ENCODE results near the gene LGALS13.

LGALS13 gene

DNA sequence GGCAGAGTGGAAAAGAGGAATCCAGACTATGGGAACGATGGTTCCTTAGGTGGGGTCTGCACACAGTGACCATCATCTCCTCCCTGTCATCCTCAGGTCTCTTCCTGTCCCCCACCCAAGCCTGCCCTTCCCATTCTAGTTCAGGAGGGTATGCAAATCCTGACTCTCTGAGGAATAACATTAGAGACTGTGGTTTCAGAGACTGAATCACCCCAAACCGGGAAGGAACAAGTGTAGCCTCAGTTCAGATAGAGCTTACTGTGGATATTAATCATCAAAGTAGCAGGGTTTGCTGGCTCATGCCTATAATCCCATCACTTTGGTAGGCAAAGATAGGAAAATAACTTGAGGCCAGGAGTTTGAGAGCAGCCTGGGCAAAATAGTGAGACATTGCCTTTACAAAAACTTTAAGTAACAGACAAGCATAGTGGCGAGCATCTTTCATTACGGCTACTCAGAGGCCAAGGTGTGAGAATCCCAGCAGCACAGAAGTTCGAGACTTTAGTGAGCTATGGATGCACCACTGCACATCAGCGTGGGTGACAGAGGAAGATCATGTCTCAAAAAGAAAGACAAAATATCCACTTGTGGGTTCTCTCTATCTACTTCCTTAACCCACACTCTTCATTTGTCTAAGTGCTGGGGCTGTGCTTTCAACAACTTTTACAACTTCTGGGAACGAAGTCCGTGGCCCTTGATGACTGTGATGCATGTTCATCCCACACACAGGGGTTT, 19.3 kb upstream of the LGALS13 start:
- Histone ChIP-seq H3K4me1 (ENCODE audit: control insufficient read depth in 2 of 2, insufficient read depth in 2 of 2, low read length in 2 of 2) (peaks cover 0 to 2% of the 10 kb centered on the region in 2 donors), H3K27me3 (ENCODE audit: control insufficient read depth in 2 of 2, insufficient read depth in 2 of 2, low read length in 2 of 2) (no peaks in the 10 kb centered on the region), H3K27ac (ENCODE audit: low read depth in 2 of 2, low read length in 2 of 2) (no peak overlapping the region), H3K4me3 (ENCODE audit: low read length in 2 of 2) (no peak overlapping the region), H3K36me3 (ENCODE audit: control insufficient read depth in 2 of 2, insufficient read depth in 2 of 2, low read length in 2 of 2) (no peaks in the 10 kb centered on the region), H3K9ac (ENCODE audit: low read depth in 1 of 2, low read length in 2 of 2) (no peak overlapping the region), H3K9me3 (ENCODE audit: control insufficient read depth in 2 of 2, low read length in 2 of 2) (peaks cover 0 to 4% of the 10 kb centered on the region in 2 donors)

DNA sequence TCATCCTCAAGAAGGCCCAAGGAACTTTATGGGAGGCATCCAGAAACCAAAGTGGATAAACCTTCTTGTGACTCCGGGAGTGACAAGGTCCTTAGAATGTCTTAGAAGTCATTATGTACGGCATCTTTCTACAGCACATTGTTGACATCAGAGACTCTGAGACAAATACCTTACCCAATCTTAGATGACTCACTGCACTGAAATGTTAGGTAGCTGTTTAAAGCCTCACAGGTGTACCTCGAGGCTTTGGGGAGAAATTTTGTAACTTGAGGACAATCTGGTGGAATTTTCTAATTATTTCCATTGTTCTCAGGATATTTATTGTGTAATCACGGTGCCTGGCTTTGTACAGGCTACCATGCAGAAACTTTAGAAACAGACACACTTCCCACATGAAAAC, 14.8 kb upstream of the LGALS13 start:
- H3K4me1 ChIP-seq (ENCODE audit: control insufficient read depth in 2 of 2, insufficient read depth in 2 of 2, low read length in 2 of 2): peaks cover 0 to 2% of the 10 kb centered on the region in 2 donors
- no peak overlapping the region for H3K4me3 ChIP-seq (ENCODE audit: low read length in 2 of 2)
- no peaks in the 10 kb centered on the region for H3K27me3 ChIP-seq (ENCODE audit: control insufficient read depth in 2 of 2, insufficient read depth in 2 of 2, low read length in 2 of 2)
- no peaks in the 10 kb centered on the region for H3K9me3 ChIP-seq (ENCODE audit: control insufficient read depth in 2 of 2, low read length in 2 of 2)
- H3K36me3 ChIP-seq (ENCODE audit: control insufficient read depth in 2 of 2, insufficient read depth in 2 of 2, low read length in 2 of 2): no peaks in the 10 kb centered on the region
- H3K9ac ChIP-seq (ENCODE audit: low read depth in 1 of 2, low read length in 2 of 2): no peak overlapping the region
- no peak overlapping the region for H3K27ac ChIP-seq (ENCODE audit: low read depth in 2 of 2, low read length in 2 of 2)

DNA sequence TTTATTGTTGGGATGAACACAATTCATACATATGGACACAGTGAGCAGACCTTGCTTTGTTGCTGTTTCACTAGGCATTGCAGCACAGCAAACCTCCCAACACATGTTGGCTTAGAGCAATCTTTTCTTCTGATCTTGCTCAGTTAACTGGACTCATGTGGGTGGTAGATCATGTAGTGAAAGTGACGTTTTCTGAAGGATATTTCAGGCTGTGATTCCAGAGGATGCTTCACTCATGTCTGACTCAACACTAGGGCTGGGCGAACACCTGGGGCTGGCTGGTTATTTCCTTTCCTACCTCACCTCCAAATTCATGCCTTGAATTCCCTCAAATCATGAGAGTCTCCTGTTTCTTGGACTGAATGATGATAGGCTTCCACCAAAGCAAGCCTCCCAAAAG, 14.3 kb upstream of the LGALS13 start:
- no peaks in the 10 kb centered on the region for H3K36me3 ChIP-seq (ENCODE audit: control insufficient read depth in 2 of 2, insufficient read depth in 2 of 2, low read length in 2 of 2)
- H3K4me3 ChIP-seq (ENCODE audit: low read length in 2 of 2): no peak overlapping the region
- peaks cover 0 to 2% of the 10 kb centered on the region in 2 donors for H3K4me1 ChIP-seq (ENCODE audit: control insufficient read depth in 2 of 2, insufficient read depth in 2 of 2, low read length in 2 of 2)
- H3K27me3 ChIP-seq (ENCODE audit: control insufficient read depth in 2 of 2, insufficient read depth in 2 of 2, low read length in 2 of 2): no peaks in the 10 kb centered on the region
- H3K9ac ChIP-seq (ENCODE audit: low read depth in 1 of 2, low read length in 2 of 2): no peak overlapping the region
- no peaks in the 10 kb centered on the region for H3K9me3 ChIP-seq (ENCODE audit: control insufficient read depth in 2 of 2, low read length in 2 of 2)
- no peak overlapping the region for H3K27ac ChIP-seq (ENCODE audit: low read depth in 2 of 2, low read length in 2 of 2)

DNA sequence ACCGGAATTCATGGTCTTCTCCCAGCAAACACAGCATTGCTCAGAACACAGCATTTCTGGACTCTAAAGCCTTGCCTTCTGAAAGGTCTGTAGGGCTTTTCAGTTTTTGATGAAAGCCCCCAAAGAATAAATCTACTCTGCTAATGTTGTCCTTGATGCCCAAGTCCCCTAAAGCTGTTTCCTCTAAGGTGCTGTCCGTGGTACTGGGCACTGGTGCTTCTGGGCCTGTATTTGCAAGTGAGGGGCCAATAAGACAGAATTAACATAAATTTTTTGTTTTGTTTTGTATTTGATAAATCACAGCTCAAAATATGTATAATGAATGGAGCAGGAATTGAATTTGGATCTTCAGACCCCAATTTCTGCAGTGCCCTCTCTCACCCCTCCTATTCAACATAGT, 12.1 kb upstream of the LGALS13 start:
- Histone ChIP-seq H3K4me1 (ENCODE audit: control insufficient read depth in 2 of 2, insufficient read depth in 2 of 2, low read length in 2 of 2) (no peaks in the 10 kb centered on the region), H3K27me3 (ENCODE audit: control insufficient read depth in 2 of 2, insufficient read depth in 2 of 2, low read length in 2 of 2) (no peaks in the 10 kb centered on the region), H3K4me3 (ENCODE audit: low read length in 2 of 2) (no peak overlapping the region), H3K27ac (ENCODE audit: low read depth in 2 of 2, low read length in 2 of 2) (no peak overlapping the region), H3K36me3 (ENCODE audit: control insufficient read depth in 2 of 2, insufficient read depth in 2 of 2, low read length in 2 of 2) (no peaks in the 10 kb centered on the region), H3K9me3 (ENCODE audit: control insufficient read depth in 2 of 2, low read length in 2 of 2) (no peaks in the 10 kb centered on the region), H3K9ac (ENCODE audit: low read depth in 1 of 2, low read length in 2 of 2) (no peak overlapping the region)

DNA sequence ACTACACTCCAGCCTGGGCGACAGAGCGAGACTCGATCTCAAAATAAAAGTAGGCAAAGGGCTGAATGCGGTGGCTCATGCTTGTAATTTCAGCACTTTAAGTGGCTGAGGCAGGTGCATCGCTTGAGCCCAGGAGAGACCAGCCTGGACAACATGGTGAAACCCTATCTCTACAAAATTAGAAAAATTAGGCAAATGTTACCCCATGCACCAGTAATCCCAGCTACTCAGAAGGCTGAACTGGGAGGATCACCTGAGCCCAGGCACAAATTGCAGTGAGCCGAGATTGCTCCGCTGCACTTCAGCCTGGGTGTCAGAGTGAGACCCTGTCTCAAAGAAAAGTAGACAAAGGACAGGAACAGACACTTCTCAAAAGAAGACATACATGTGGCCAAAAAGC, 9.9 kb upstream of the LGALS13 start:
- H3K27me3 ChIP-seq (ENCODE audit: control insufficient read depth in 2 of 2, insufficient read depth in 2 of 2, low read length in 2 of 2): peaks cover 0 to 3% of the 10 kb centered on the region in 2 donors
- H3K4me3 ChIP-seq (ENCODE audit: low read length in 2 of 2): no peak overlapping the region
- no peaks in the 10 kb centered on the region for H3K9me3 ChIP-seq (ENCODE audit: control insufficient read depth in 2 of 2, low read length in 2 of 2)
- H3K36me3 ChIP-seq (ENCODE audit: control insufficient read depth in 2 of 2, insufficient read depth in 2 of 2, low read length in 2 of 2): no peaks in the 10 kb centered on the region
- no peak overlapping the region for H3K9ac ChIP-seq (ENCODE audit: low read depth in 1 of 2, low read length in 2 of 2)
- no peaks in the 10 kb centered on the region for H3K4me1 ChIP-seq (ENCODE audit: control insufficient read depth in 2 of 2, insufficient read depth in 2 of 2, low read length in 2 of 2)
- H3K27ac ChIP-seq (ENCODE audit: low read depth in 2 of 2, low read length in 2 of 2): no peak overlapping the region

DNA sequence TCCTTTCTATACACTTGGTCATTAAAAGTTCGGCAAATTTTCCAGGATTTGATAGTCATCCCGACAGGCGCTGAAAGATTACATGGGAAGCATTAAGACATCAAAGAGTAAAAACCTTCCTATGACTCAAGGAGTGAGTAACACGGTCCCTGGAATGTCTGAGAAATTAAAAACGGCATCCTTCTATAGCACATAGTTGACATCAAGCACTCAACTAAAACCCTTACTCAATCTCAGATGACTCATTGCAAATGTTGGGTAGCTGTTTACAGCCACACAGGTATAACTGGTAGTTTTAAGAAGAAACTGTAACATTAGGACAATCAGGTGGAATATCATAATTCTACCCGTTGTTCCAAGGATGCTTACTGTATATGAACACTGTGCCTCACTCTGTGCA, 6.4 kb upstream of the LGALS13 start:
- no peaks in the 10 kb centered on the region for H3K9me3 ChIP-seq (ENCODE audit: control insufficient read depth in 2 of 2, low read length in 2 of 2)
- no peak overlapping the region for H3K4me3 ChIP-seq (ENCODE audit: low read length in 2 of 2)
- H3K27ac ChIP-seq (ENCODE audit: low read depth in 2 of 2, low read length in 2 of 2): no peak overlapping the region
- no peak overlapping the region for H3K9ac ChIP-seq (ENCODE audit: low read depth in 1 of 2, low read length in 2 of 2)
- H3K27me3 ChIP-seq (ENCODE audit: control insufficient read depth in 2 of 2, insufficient read depth in 2 of 2, low read length in 2 of 2): peaks cover 0 to 3% of the 10 kb centered on the region in 2 donors
- H3K36me3 ChIP-seq (ENCODE audit: control insufficient read depth in 2 of 2, insufficient read depth in 2 of 2, low read length in 2 of 2): no peaks in the 10 kb centered on the region
- no peaks in the 10 kb centered on the region for H3K4me1 ChIP-seq (ENCODE audit: control insufficient read depth in 2 of 2, insufficient read depth in 2 of 2, low read length in 2 of 2)

GRCh38 chr19:39596911-39597310, 5.4 kb upstream of the LGALS13 start:
- Histone ChIP-seq H3K9me3 (ENCODE audit: control insufficient read depth in 2 of 2, low read length in 2 of 2) (no peaks in the 10 kb centered on the region), H3K9ac (ENCODE audit: low read depth in 1 of 2, low read length in 2 of 2) (no peak overlapping the region), H3K36me3 (ENCODE audit: control insufficient read depth in 2 of 2, insufficient read depth in 2 of 2, low read length in 2 of 2) (no peaks in the 10 kb centered on the region), H3K4me1 (ENCODE audit: control insufficient read depth in 2 of 2, insufficient read depth in 2 of 2, low read length in 2 of 2) (no peaks in the 10 kb centered on the region), H3K27me3 (ENCODE audit: control insufficient read depth in 2 of 2, insufficient read depth in 2 of 2, low read length in 2 of 2) (peaks cover 0 to 3% of the 10 kb centered on the region in 2 donors), H3K4me3 (ENCODE audit: low read length in 2 of 2) (no peak overlapping the region), H3K27ac (ENCODE audit: low read depth in 2 of 2, low read length in 2 of 2) (no peak overlapping the region)

- Histone ChIP-seq H3K9ac (ENCODE audit: low read depth in 1 of 2, low read length in 2 of 2) (no peak overlapping the region), H3K4me1 (ENCODE audit: control insufficient read depth in 2 of 2, insufficient read depth in 2 of 2, low read length in 2 of 2) (no peaks in the 10 kb centered on the region), H3K27ac (ENCODE audit: low read depth in 2 of 2, low read length in 2 of 2) (no peak overlapping the region), H3K4me3 (ENCODE audit: low read length in 2 of 2) (no peak overlapping the region), H3K36me3 (ENCODE audit: control insufficient read depth in 2 of 2, insufficient read depth in 2 of 2, low read length in 2 of 2) (no peaks in the 10 kb centered on the region), H3K9me3 (ENCODE audit: control insufficient read depth in 2 of 2, low read length in 2 of 2) (no peaks in the 10 kb centered on the region), H3K27me3 (ENCODE audit: control insufficient read depth in 2 of 2, insufficient read depth in 2 of 2, low read length in 2 of 2) (peaks cover 0 to 6% of the 10 kb centered on the region in 2 donors)
These were observed 3.2 kb upstream of the LGALS13 start for GRCh38 chr19:39599116-39599515.

- no peak overlapping the region for H3K4me3 ChIP-seq (ENCODE audit: low read length in 2 of 2)
- no peaks in the 10 kb centered on the region for H3K9me3 ChIP-seq (ENCODE audit: control insufficient read depth in 2 of 2, low read length in 2 of 2)
- no peaks in the 10 kb centered on the region for H3K36me3 ChIP-seq (ENCODE audit: control insufficient read depth in 2 of 2, insufficient read depth in 2 of 2, low read length in 2 of 2)
- no peaks in the 10 kb centered on the region for H3K4me1 ChIP-seq (ENCODE audit: control insufficient read depth in 2 of 2, insufficient read depth in 2 of 2, low read length in 2 of 2)
- H3K9ac ChIP-seq (ENCODE audit: low read depth in 1 of 2, low read length in 2 of 2): no peak overlapping the region
- H3K27me3 ChIP-seq (ENCODE audit: control insufficient read depth in 2 of 2, insufficient read depth in 2 of 2, low read length in 2 of 2): peaks cover 0 to 3% of the 10 kb centered on the region in 2 donors
- H3K27ac ChIP-seq (ENCODE audit: low read depth in 2 of 2, low read length in 2 of 2): no peak overlapping the region
These were observed 1.5 kb downstream of the LGALS13 start for GRCh38 chr19:39603825-39604224.

GRCh38 chr19:39607021-39607420, 4.7 kb downstream of the LGALS13 start:
- no peak overlapping the region for H3K4me3 ChIP-seq (ENCODE audit: low read length in 2 of 2)
- H3K27me3 ChIP-seq (ENCODE audit: control insufficient read depth in 2 of 2, insufficient read depth in 2 of 2, low read length in 2 of 2): peaks cover 0 to 3% of the 10 kb centered on the region in 2 donors
- no peaks in the 10 kb centered on the region for H3K9me3 ChIP-seq (ENCODE audit: control insufficient read depth in 2 of 2, low read length in 2 of 2)
- no peak overlapping the region for H3K27ac ChIP-seq (ENCODE audit: low read depth in 2 of 2, low read length in 2 of 2)
- no peak overlapping the region for H3K9ac ChIP-seq (ENCODE audit: low read depth in 1 of 2, low read length in 2 of 2)
- H3K36me3 ChIP-seq (ENCODE audit: control insufficient read depth in 2 of 2, insufficient read depth in 2 of 2, low read length in 2 of 2): no peaks in the 10 kb centered on the region
- H3K4me1 ChIP-seq (ENCODE audit: control insufficient read depth in 2 of 2, insufficient read depth in 2 of 2, low read length in 2 of 2): no peaks in the 10 kb centered on the region
